Breast epithelium (tissue), 3 donors: ENCODE data around the gene MRPL30.

Experiments
- POLR2A ChIP-seq: fragments of 450-650 bp; IDR thresholded peaks from one replicate; pipeline ENCODE4 v1.6.1; 2016; ENCODE audit warnings: antibody characterized with exemption, mild to moderate bottlenecking, moderate library complexity
- POLR2AphosphoS5 ChIP-seq, 3 donors: sonication (generic); formaldehyde crosslinking; IDR thresholded peaks; one replicate each; pipeline ENCODE4 v1.6.1; 2017; ENCODE audit warnings: antibody characterized with exemption in 3 of 3
- TF ChIP-seq, protein P1 (sequence below), 3 donors: fragments of 450-650 bp; IDR thresholded peaks; one replicate each; pipeline ENCODE4 v1.5.1; 2016 to 2017; ENCODE audit warnings: antibody characterized with exemption in 3 of 3, mild to moderate bottlenecking in 3 of 3, moderate library complexity in 3 of 3

DNA sequence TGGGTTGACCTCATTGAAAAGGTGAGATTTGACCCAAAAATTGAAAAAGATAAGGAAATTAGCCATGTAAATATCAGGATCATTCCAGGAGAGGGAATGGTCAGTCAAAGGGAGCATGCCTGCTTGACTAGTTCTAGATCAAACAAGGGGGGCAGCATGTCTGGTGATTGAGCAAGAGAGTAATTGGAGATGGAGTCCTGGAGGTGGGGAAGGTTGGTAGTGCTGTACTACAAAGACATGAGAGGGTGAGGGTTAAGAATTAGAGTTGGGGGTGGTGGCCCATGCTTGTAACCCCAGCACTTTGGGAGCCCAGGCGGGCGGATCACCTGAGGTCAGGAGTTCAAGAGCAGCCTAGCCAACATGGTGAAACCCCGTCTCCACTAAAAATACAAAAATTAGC lies 2.0 kb downstream of the MRPL30 start:
- no peak for TF ChIP-seq POLR2AphosphoS5 (IDR thresholded peaks at IDR 0.05)
- TF ChIP-seq, protein P1, sequence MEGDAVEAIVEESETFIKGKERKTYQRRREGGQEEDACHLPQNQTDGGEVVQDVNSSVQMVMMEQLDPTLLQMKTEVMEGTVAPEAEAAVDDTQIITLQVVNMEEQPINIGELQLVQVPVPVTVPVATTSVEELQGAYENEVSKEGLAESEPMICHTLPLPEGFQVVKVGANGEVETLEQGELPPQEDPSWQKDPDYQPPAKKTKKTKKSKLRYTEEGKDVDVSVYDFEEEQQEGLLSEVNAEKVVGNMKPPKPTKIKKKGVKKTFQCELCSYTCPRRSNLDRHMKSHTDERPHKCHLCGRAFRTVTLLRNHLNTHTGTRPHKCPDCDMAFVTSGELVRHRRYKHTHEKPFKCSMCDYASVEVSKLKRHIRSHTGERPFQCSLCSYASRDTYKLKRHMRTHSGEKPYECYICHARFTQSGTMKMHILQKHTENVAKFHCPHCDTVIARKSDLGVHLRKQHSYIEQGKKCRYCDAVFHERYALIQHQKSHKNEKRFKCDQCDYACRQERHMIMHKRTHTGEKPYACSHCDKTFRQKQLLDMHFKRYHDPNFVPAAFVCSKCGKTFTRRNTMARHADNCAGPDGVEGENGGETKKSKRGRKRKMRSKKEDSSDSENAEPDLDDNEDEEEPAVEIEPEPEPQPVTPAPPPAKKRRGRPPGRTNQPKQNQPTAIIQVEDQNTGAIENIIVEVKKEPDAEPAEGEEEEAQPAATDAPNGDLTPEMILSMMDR (IDR thresholded peaks at IDR 0.05), result no peak
- TF ChIP-seq POLR2A, result no peak
